HepG2 (cell line): ENCODE results near the gene GGA3. TPM values are rescaled to one million over a fixed set of nuclear protein-coding genes. Genes with fewer than 3 reads are reported as not detected.

ENCODE experiments used
- CC2D1A ChIP-seq: sonication (generic); formaldehyde crosslinking; IDR thresholded peaks from 2 replicates; pipeline ENCODE4 v1.8.1; 2023; ENCODE audit warnings: mild to moderate bottlenecking, missing genetic modification reagents
- DR1 ChIP-seq: sonication (generic); formaldehyde crosslinking; IDR thresholded peaks from 2 replicates; pipeline ENCODE4 v1.8.0; 2021; ENCODE audit warnings: mild to moderate bottlenecking, missing genetic modification reagents, inconsistent platforms
- E2F2 ChIP-seq: sonication (generic); formaldehyde crosslinking; IDR thresholded peaks from 2 replicates; pipeline ENCODE4 v1.4.0; 2020; ENCODE audit warnings: missing genetic modification reagents, borderline replicate concordance
- ETV5 ChIP-seq: IDR thresholded peaks from 2 replicates; pipeline ENCODE4 v1.6.1; 2018; ENCODE audit warnings: missing biosample characterization, missing genetic modification reagents, inconsistent platforms, borderline replicate concordance
- HHEX ChIP-seq: IDR thresholded peaks from 2 replicates; pipeline ENCODE4 v1.6.1; 2016; ENCODE audit warnings: control low read depth
- KDM2A ChIP-seq: sonication (generic); formaldehyde crosslinking; IDR thresholded peaks from 2 replicates; pipeline ENCODE4 v1.4.0; 2020; ENCODE audit warnings: low read depth, missing genetic modification reagents, borderline replicate concordance
- NCOA1 ChIP-seq: sonication (generic); formaldehyde crosslinking; IDR thresholded peaks from 2 replicates; pipeline ENCODE4 v1.9.0; 2021; ENCODE audit warnings: missing genetic modification reagents
- NFATC3 ChIP-seq: sonication (generic); formaldehyde crosslinking; IDR thresholded peaks from 2 replicates; pipeline ENCODE4 v1.5.1; 2020; ENCODE audit warnings: mild to moderate bottlenecking, missing genetic modification reagents
- NPAS2 ChIP-seq: sonication (generic); formaldehyde crosslinking; IDR thresholded peaks from 2 replicates; pipeline ENCODE4 v1.8.0; 2022; ENCODE audit warnings: mild to moderate bottlenecking, missing genetic modification reagents, borderline replicate concordance
- PCBP1 ChIP-seq: fragments of 200-400 bp; formaldehyde crosslinking; IDR thresholded peaks from 2 replicates; pipeline ENCODE4 v1.6.1; 2017; ENCODE audit warnings: mild to moderate bottlenecking, low read depth, low read length, borderline replicate concordance
- PTBP1 ChIP-seq: fragments of 200-400 bp; formaldehyde crosslinking; IDR thresholded peaks from 2 replicates; pipeline ENCODE4 v1.6.1; 2018; ENCODE audit warnings: low read length, low read depth; ENCODE audit not compliant: poor library complexity, severe bottlenecking
- REPIN1 ChIP-seq: sonication (generic); formaldehyde crosslinking; IDR thresholded peaks from 2 replicates; pipeline ENCODE4 v1.8.0; 2022; ENCODE audit warnings: missing genetic modification reagents, low read depth, mild to moderate bottlenecking, borderline replicate concordance
- SMARCC2 ChIP-seq: fragments of 450-650 bp; IDR thresholded peaks from 2 replicates; pipeline ENCODE4 v1.6.1; 2017; ENCODE audit warnings: antibody characterized with exemption, mild to moderate bottlenecking
- SNRNP70 ChIP-seq: fragments of 200-400 bp; formaldehyde crosslinking; IDR thresholded peaks from 2 replicates; pipeline ENCODE4 v1.6.1; 2017; ENCODE audit warnings: mild to moderate bottlenecking, low read depth, low read length, moderate library complexity
- SOX13 ChIP-seq, 3 experiments: fragments of 450-650 bp in 1 of 3; sonication (generic) in 1 of 3; formaldehyde crosslinking in 1 of 3; IDR thresholded peaks in 2 of 3; conservative IDR thresholded peaks in 1 of 3; 2 replicates each; pipeline versions ENCODE4 v1.5.0 to v1.6.1; 2016 to 2020; ENCODE audit warnings: antibody characterized with exemption in 1 of 3, mild to moderate bottlenecking in 1 of 3, missing compliant biosample characterization in 1 of 3, missing genetic modification reagents in 1 of 3, moderate library complexity in 1 of 3
- SSRP1 ChIP-seq: IDR thresholded peaks from 2 replicates; pipeline ENCODE4 v1.6.1; 2016; ENCODE audit warnings: control low read depth
- WIZ ChIP-seq: sonication (generic); formaldehyde crosslinking; IDR thresholded peaks from 2 replicates; pipeline ENCODE4 v1.5.1; 2020; ENCODE audit warnings: mild to moderate bottlenecking, missing genetic modification reagents
- ZFP36L1 ChIP-seq: sonication (generic); formaldehyde crosslinking; IDR thresholded peaks from 2 replicates; pipeline ENCODE4 v1.8.0; 2022; ENCODE audit warnings: mild to moderate bottlenecking, missing genetic modification reagents, moderate library complexity
- ZNF101 ChIP-seq: sonication (generic); formaldehyde crosslinking; IDR thresholded peaks from 2 replicates; pipeline ENCODE4 v1.4.0; 2020; ENCODE audit warnings: mild to moderate bottlenecking, low read depth, missing genetic modification reagents, borderline replicate concordance
- ZNF432 ChIP-seq: sonication (generic); formaldehyde crosslinking; IDR thresholded peaks from 2 replicates; pipeline ENCODE4 v1.5.0; 2020; ENCODE audit warnings: missing genetic modification reagents, mild to moderate bottlenecking, borderline replicate concordance
- ZNF546 ChIP-seq: sonication (generic); formaldehyde crosslinking; conservative IDR thresholded peaks from 2 replicates; pipeline ENCODE4 v1.8.1; 2023; ENCODE audit warnings: mild to moderate bottlenecking, missing genetic modification reagents
- ZNF572 ChIP-seq: sonication (generic); formaldehyde crosslinking; IDR thresholded peaks from 2 replicates; pipeline ENCODE4 v1.5.1; 2020; ENCODE audit warnings: mild to moderate bottlenecking, missing genetic modification reagents
- ZNF670 ChIP-seq: sonication (generic); formaldehyde crosslinking; IDR thresholded peaks from 2 replicates; pipeline ENCODE4 v1.8.0; 2022; ENCODE audit warnings: mild to moderate bottlenecking, missing genetic modification reagents, borderline replicate concordance
- ZSCAN12 ChIP-seq: sonication (generic); formaldehyde crosslinking; IDR thresholded peaks from 2 replicates; pipeline ENCODE4 v1.9.0; 2021; ENCODE audit warnings: mild to moderate bottlenecking, missing genetic modification reagents
- ZSCAN20 ChIP-seq: sonication (generic); formaldehyde crosslinking; IDR thresholded peaks from 2 replicates; pipeline ENCODE4 v1.4.0; 2020; ENCODE audit warnings: missing genetic modification reagents, mild to moderate bottlenecking, borderline replicate concordance
- polyA plus RNA-seq, 8 experiments: library from polyadenylated mRNA; depleted of rRNA in 3 of 8; stranded (reverse) in 7 of 8; unstranded in 1 of 8; fragments of >200 nt; fragmentation: Illumina TruSeq in 4 of 8; extraction: Trizol in 4 of 8; gene quantifications; 2 replicates each; pipeline versions ENCODE4 v1.2.1 to v1.2.3, GENCODE V29; 2011 to 2016; ENCODE audit warnings: low read depth in 4 of 8, missing spikeins in 1 of 8, mixed read lengths in 1 of 8; ENCODE audit not compliant: insufficient read depth in 1 of 8
- total RNA-seq, 5 experiments: library from RNA; depleted of rRNA; stranded (reverse); fragments of >200 nt; fragmentation: Illumina TruSeq; extraction: Trizol; gene quantifications; 2 replicates each; pipeline ENCODE4 v1.2.3, GENCODE V29; 2016; ENCODE audit warnings: low read depth in 1 of 5
- TF ChIP-seq, protein P1 (sequence below): sonication (generic); formaldehyde crosslinking; IDR thresholded peaks from 2 replicates; pipeline ENCODE4 v1.4.0; 2020; ENCODE audit warnings: missing genetic modification reagents

The GGA3 gene
- total and polyA plus RNA-seq, 2 of the 13 experiments (the other 11 are each of a cell fraction or from before 2014, with no cell fraction given), result 28.4 to 43.7 TPM

GRCh38 chr17:75267411-75268232 is 6.2 kb upstream of the GGA3 start (continued):
- TF ChIP-seq, protein P1, sequence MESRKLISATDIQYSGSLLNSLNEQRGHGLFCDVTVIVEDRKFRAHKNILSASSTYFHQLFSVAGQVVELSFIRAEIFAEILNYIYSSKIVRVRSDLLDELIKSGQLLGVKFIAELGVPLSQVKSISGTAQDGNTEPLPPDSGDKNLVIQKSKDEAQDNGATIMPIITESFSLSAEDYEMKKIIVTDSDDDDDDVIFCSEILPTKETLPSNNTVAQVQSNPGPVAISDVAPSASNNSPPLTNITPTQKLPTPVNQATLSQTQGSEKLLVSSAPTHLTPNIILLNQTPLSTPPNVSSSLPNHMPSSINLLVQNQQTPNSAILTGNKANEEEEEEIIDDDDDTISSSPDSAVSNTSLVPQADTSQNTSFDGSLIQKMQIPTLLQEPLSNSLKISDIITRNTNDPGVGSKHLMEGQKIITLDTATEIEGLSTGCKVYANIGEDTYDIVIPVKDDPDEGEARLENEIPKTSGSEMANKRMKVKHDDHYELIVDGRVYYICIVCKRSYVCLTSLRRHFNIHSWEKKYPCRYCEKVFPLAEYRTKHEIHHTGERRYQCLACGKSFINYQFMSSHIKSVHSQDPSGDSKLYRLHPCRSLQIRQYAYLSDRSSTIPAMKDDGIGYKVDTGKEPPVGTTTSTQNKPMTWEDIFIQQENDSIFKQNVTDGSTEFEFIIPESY (CRISPR knock-in tag), result peak; percentile 53; the same call in 1 of the 2 replicates
- TF ChIP-seq ZSCAN12 (CRISPR knock-in tag), result no peak
- no peak for TF ChIP-seq ZFP36L1 (CRISPR knock-in tag)
- 0 out of 2 replicates have a peak, but pooled peaks have one; percentile 38 for TF ChIP-seq PCBP1
- no peak for TF ChIP-seq DR1 (CRISPR knock-in tag)
- no peak for TF ChIP-seq SOX13 (IDR thresholded peaks at IDR 0.05)
- TF ChIP-seq SOX13 (CRISPR knock-in tag; conservative IDR thresholded peaks at IDR 0.05 in 1 of 2, IDR thresholded peaks at IDR 0.05 in 1 of 2), result peak; percentile 39 to 68; a peak in 3 of 4 replicates
- TF ChIP-seq ETV5 (CRISPR knock-in tag), result no peak; the same call in 1 of the 2 replicates
- TF ChIP-seq WIZ (CRISPR knock-in tag), result no peak
- TF ChIP-seq NCOA1 (CRISPR knock-in tag), result no peak
- no peak for TF ChIP-seq CC2D1A (CRISPR knock-in tag)
- TF ChIP-seq ZNF546 (CRISPR knock-in tag), result 0 out of 2 replicates have a peak, but pooled peaks have one; percentile 50
- no peak for TF ChIP-seq SMARCC2
- no peak for TF ChIP-seq E2F2 (CRISPR knock-in tag)
- no peak; the same call in 1 of the 2 replicates for TF ChIP-seq SSRP1 (CRISPR knock-in tag)
- no peak for TF ChIP-seq PTBP1
- no peak for TF ChIP-seq ZNF572 (CRISPR knock-in tag)
- TF ChIP-seq ZNF670 (CRISPR knock-in tag), result peak; percentile 75; the same call in 1 of the 2 replicates
- no peak for TF ChIP-seq NPAS2 (CRISPR knock-in tag)
- peak; percentile 88; the same call in 1 of the 2 replicates for TF ChIP-seq REPIN1 (CRISPR knock-in tag)
- TF ChIP-seq KDM2A, result peak; percentile 95
- TF ChIP-seq ZNF432 (CRISPR knock-in tag), result no peak
- TF ChIP-seq HHEX (CRISPR knock-in tag), result no peak
- peak; percentile 52; the same call in 1 of the 2 replicates for TF ChIP-seq NFATC3 (CRISPR knock-in tag)
- no peak for TF ChIP-seq ZNF101 (CRISPR knock-in tag)
- no peak for TF ChIP-seq SNRNP70
- TF ChIP-seq ZSCAN20 (CRISPR knock-in tag), result no peak
